Osteoblast (primary cell): ENCODE measurements around the gene PLAGL2. TPM values are rescaled to one million over a fixed set of nuclear protein-coding genes. Genes with fewer than 3 reads are reported as not detected.

Experiments used
- DNase-seq: peaks from one replicate; pipeline ENCODE4 v3.0.0; 2011; ENCODE audit warnings: low spot score, mixed read lengths; ENCODE audit not compliant: insufficient read length; ENCODE audit errors: missing footprints
- H2AFZ ChIP-seq: 2 replicates; pipeline ENCODE4 v1.6.0; 2011; ENCODE audit warnings: mild to moderate bottlenecking, low read length
- H3K27ac ChIP-seq: 2 replicates; pipeline ENCODE4 v1.5.1; 2011; ENCODE audit warnings: mild to moderate bottlenecking, low read depth, low read length, moderate library complexity
- H3K27me3 ChIP-seq: 2 replicates; pipeline ENCODE4 v1.6.0; 2012; ENCODE audit warnings: mild to moderate bottlenecking, control low read depth, inconsistent platforms, low read length, moderate library complexity; ENCODE audit not compliant: insufficient read depth
- H3K36me3 ChIP-seq: 2 replicates; pipeline ENCODE4 v1.5.1; 2011; ENCODE audit warnings: mild to moderate bottlenecking, low read length, control low read depth, moderate library complexity; ENCODE audit not compliant: insufficient read depth
- H3K4me1 ChIP-seq: 2 replicates; pipeline ENCODE4 v1.5.1; 2011; ENCODE audit warnings: mild to moderate bottlenecking, low read length, control low read depth, moderate library complexity; ENCODE audit not compliant: insufficient read depth
- H3K4me2 ChIP-seq: 2 replicates; pipeline ENCODE4 v1.6.0; 2011; ENCODE audit warnings: mild to moderate bottlenecking, low read length; ENCODE audit not compliant: insufficient read depth
- H3K4me3 ChIP-seq: fragments of 200-600 bp; sonication (generic); 3 replicates; pipeline ENCODE4 v1.5.1; 2012; ENCODE audit warnings: mild to moderate bottlenecking, low read length, inconsistent platforms; ENCODE audit not compliant: insufficient read depth
- H3K79me2 ChIP-seq: 2 replicates; pipeline ENCODE4 v1.6.0; 2012; ENCODE audit warnings: mild to moderate bottlenecking, low read length, control low read depth, inconsistent platforms; ENCODE audit not compliant: insufficient read depth
- H3K9me3 ChIP-seq: 2 replicates; pipeline ENCODE4 v1.5.1; 2011; ENCODE audit warnings: low read depth, low read length, control low read depth
- H4K20me1 ChIP-seq: 2 replicates; pipeline ENCODE4 v1.6.0; 2012; ENCODE audit warnings: mild to moderate bottlenecking, low read length, control low read depth; ENCODE audit not compliant: insufficient read depth
- total RNA-seq: library from RNA; depleted of rRNA; stranded (reverse); fragments of >200 nt; gene quantifications from 2 replicates; pipeline ENCODE4 v1.2.3, GENCODE V29; 2012
- TF ChIP-seq, protein P1 (sequence below): IDR thresholded peaks from 2 replicates; pipeline ENCODE4 v1.5.1; 2011; ENCODE audit warnings: mild to moderate bottlenecking, low read depth, low read length, moderate library complexity; ENCODE audit errors: extremely low read depth

The PLAGL2 gene
- total RNA-seq, 1 donor, result 2.5 TPM

DNA sequence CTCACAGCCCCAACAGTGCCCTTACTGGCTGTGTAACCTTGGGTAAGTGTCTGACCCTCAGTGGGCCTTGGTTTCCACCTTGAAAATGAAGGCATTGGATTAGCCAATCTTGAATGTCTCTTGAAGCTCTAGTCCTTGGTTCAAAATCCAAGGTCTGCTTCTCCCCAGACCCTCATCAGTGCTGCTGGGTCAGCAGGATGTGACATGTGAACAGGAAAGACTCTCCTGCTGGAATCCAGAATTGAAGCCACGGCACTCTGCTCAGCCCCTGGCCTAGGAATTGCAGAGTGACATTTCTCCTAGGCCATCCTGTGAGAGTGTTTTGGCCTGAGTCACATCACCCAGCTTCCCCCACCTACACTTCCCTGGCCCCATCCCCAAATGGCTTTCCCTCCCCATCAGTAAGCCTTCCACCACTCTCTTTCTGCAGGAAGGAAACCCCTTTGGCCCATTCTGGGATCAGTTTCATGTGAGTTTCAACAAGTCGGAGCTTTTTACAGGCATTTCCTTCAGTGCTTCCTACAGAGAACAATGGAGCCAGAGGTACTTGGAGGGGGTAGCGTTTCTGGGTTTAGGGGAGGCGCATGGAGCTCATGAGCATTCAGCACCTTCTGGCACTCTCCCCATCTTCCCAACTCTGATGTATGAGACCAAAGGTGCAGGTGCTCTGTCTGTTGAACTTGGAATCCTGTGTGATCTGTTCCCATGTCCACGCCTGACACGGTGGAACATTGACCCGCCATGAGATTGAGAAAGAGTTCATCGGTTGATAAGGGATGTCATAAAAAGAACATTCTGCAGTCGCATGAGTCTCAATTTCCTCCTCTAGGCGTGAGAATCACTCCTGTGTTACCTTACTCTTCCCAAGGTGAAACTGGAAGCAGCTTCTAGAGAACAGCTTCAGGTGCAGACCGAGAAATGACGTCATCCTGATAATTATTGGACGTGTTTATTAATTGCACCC is 8.9 kb upstream of the PLAGL2 start:
- Histone ChIP-seq H3K27me3 (no peaks in the 10 kb centered on the region), H3K36me3 (peaks cover 63% of the 10 kb centered on the region), H3K4me2 (no peak overlapping the region), H3K4me1 (no peaks in the 10 kb centered on the region), H2AFZ (no peak overlapping the region), H3K27ac (no peak overlapping the region), H3K79me2 (peaks cover 9% of the 10 kb centered on the region), H4K20me1 (peaks cover 1% of the 10 kb centered on the region), H3K4me3 (no peak overlapping the region), H3K9me3 (no peaks in the 10 kb centered on the region)
- TF ChIP-seq, protein P1, sequence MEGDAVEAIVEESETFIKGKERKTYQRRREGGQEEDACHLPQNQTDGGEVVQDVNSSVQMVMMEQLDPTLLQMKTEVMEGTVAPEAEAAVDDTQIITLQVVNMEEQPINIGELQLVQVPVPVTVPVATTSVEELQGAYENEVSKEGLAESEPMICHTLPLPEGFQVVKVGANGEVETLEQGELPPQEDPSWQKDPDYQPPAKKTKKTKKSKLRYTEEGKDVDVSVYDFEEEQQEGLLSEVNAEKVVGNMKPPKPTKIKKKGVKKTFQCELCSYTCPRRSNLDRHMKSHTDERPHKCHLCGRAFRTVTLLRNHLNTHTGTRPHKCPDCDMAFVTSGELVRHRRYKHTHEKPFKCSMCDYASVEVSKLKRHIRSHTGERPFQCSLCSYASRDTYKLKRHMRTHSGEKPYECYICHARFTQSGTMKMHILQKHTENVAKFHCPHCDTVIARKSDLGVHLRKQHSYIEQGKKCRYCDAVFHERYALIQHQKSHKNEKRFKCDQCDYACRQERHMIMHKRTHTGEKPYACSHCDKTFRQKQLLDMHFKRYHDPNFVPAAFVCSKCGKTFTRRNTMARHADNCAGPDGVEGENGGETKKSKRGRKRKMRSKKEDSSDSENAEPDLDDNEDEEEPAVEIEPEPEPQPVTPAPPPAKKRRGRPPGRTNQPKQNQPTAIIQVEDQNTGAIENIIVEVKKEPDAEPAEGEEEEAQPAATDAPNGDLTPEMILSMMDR, result no peak
- DNase-seq, result no peak

DNA sequence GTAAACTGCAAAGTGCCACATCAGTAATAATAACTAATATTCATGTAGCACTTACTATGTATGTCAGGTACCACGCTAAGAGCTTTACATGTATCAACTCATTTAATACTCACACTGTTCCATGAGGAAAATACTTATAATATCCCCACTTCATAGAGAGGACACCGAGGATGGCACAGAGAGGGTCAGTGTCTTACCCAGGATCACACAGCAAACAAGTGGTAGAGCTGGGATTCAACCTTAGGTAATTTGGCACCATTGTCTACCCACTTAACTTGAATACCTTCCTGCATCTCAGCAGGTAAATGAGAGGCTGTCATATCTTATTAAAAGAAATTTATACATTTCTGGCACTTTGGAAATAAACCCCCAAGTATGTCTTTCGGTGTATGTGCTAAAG is 8.2 kb upstream of the PLAGL2 start:
- no peak overlapping the region for H2AFZ ChIP-seq
- TF ChIP-seq, protein P1, result no peak
- H3K27ac ChIP-seq, result no peak overlapping the region
- peaks cover 57% of the 10 kb centered on the region for H3K36me3 ChIP-seq
- H3K4me3 ChIP-seq, result no peak overlapping the region
- H3K9me3 ChIP-seq, result no peaks in the 10 kb centered on the region
- no peaks in the 10 kb centered on the region for H4K20me1 ChIP-seq
- no peaks in the 10 kb centered on the region for H3K27me3 ChIP-seq
- peaks cover 13% of the 10 kb centered on the region for H3K79me2 ChIP-seq
- H3K4me1 ChIP-seq, result no peaks in the 10 kb centered on the region
- no peak overlapping the region for H3K4me2 ChIP-seq
- no peak for DNase-seq

DNA sequence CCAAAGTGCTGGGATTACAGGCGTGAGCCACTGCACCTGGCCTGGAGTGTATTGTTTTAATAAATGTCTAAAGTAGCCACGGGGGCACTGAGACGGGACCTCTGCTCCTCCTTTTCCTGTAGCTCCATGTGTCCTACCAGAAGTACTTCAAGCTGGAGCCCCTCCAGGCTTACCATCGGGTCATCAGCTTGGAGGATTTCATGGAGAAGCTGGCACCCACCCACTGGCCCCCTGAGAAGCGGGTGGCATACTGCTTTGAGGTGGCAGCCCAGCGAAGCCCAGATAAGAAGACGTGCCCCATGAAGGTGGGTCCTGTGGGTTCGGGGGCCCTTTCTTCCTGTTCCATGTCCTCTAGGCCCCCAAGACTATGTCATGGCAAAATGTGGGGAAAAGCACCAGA is 7.6 kb upstream of the PLAGL2 start:
- Histone ChIP-seq H3K4me3 (no peak overlapping the region), H3K27me3 (no peaks in the 10 kb centered on the region), H3K27ac (no peak overlapping the region)

DNA sequence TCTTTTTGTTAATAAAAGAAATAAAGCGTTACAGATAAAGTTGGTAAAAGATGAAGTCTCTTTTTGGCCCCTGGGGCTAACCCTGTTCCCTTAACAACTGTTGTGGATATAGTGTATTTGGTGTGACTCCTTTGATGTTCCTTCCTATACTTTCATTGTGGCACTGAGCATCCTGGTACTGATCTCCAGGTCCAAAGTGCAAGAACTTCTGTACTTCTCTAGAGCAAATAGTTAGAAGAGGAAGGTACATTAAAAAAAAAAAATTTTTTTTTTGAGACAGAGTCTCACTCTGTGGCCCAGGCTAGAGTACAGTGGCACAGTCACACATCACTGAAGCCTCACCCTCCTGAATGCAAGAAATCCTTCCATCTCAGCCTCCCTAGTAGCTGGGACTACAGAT is 6.3 kb upstream of the PLAGL2 start:
- H3K79me2 ChIP-seq, result peaks cover 24% of the 10 kb centered on the region
- H4K20me1 ChIP-seq, result no peaks in the 10 kb centered on the region
- no peak overlapping the region for H3K4me2 ChIP-seq
- no peak overlapping the region for H3K27ac ChIP-seq
- H3K4me3 ChIP-seq, result no peak overlapping the region
- H3K9me3 ChIP-seq, result no peaks in the 10 kb centered on the region
- DNase-seq, result no peak
- TF ChIP-seq, protein P1, result no peak
- no peak overlapping the region for H2AFZ ChIP-seq
- no peaks in the 10 kb centered on the region for H3K27me3 ChIP-seq
- H3K4me1 ChIP-seq, result peaks cover 5% of the 10 kb centered on the region
- H3K36me3 ChIP-seq, result peaks cover 44% of the 10 kb centered on the region

More for the DNA sequence above, 7.6 kb upstream of the PLAGL2 start:
- peaks cover 15% of the 10 kb centered on the region for H3K79me2 ChIP-seq
- H2AFZ ChIP-seq, result no peak overlapping the region
- H4K20me1 ChIP-seq, result no peaks in the 10 kb centered on the region
- no peak overlapping the region for H3K4me2 ChIP-seq
- no peaks in the 10 kb centered on the region for H3K9me3 ChIP-seq
- H3K4me1 ChIP-seq, result no peaks in the 10 kb centered on the region
- H3K36me3 ChIP-seq, result peaks cover 54% of the 10 kb centered on the region
- TF ChIP-seq, protein P1, result no peak
- no peak for DNase-seq
